NB4 (cell line): ENCODE measurements around the gene CADM1.

Source experiments
- DNase-seq: peaks from one replicate; pipeline ENCODE4 v3.0.0; 2010; ENCODE audit warnings: low read depth
- H3K4me3 ChIP-seq: one replicate; pipeline ENCODE4 v1.5.1; 2011; ENCODE audit warnings: mild to moderate bottlenecking, low read depth, low read length, moderate library complexity
- CTCF ChIP-seq: IDR thresholded peaks from one replicate; pipeline ENCODE4 v1.5.1; 2012; ENCODE audit warnings: low read depth, low read length
- MAX ChIP-seq: IDR thresholded peaks from 2 replicates; pipeline ENCODE4 v1.6.1; 2011; ENCODE audit warnings: low read depth, low read length
- MYC ChIP-seq: IDR thresholded peaks from 2 replicates; pipeline ENCODE4 v1.6.1; 2011; ENCODE audit warnings: low read depth, low read length
- POLR2A ChIP-seq: IDR thresholded peaks from 2 replicates; pipeline ENCODE4 v1.6.1; 2011; ENCODE audit warnings: mild to moderate bottlenecking; ENCODE audit not compliant: insufficient read length; ENCODE audit errors: extremely low read depth

The CADM1 gene

GRCh38 chr11:115297330-115297729, 206.9 kb downstream of the CADM1 start:
- DNase-seq: no peak
- no peak for TF ChIP-seq MAX
- no peak for TF ChIP-seq CTCF
- TF ChIP-seq MYC: no peak
- no peak for TF ChIP-seq POLR2A
- no peak overlapping the region for H3K4me3 ChIP-seq

GRCh38 chr11:115291325-115291724, 212.9 kb downstream of the CADM1 start:
- no peak for TF ChIP-seq MAX
- no peak for DNase-seq
- no peak overlapping the region for H3K4me3 ChIP-seq

GRCh38 chr11:115290893-115291292, 213.3 kb downstream of the CADM1 start:
- H3K4me3 ChIP-seq: no peak overlapping the region
- no peak for TF ChIP-seq POLR2A
- TF ChIP-seq MYC: no peak
- no peak for TF ChIP-seq MAX
- DNase-seq: no peak

- DNase-seq: no peak
- TF ChIP-seq MAX (no peak), POLR2A (no peak), CTCF (no peak), MYC (no peak)
- no peak overlapping the region for H3K4me3 ChIP-seq
These were observed 213.7 kb downstream of the CADM1 start for GRCh38 chr11:115290479-115290878.

- TF ChIP-seq MYC (no peak), CTCF (no peak), MAX (no peak), POLR2A (no peak)
These were observed 216.9 kb downstream of the CADM1 start for GRCh38 chr11:115287266-115287665.

GRCh38 chr11:115286614-115287013, 217.6 kb downstream of the CADM1 start:
- TF ChIP-seq MYC (no peak), MAX (no peak), POLR2A (no peak), CTCF (no peak)
- no peak for DNase-seq
- no peak overlapping the region for H3K4me3 ChIP-seq

More at GRCh38 chr11:115287266-115287665, 216.9 kb downstream of the CADM1 start:
- H3K4me3 ChIP-seq: no peak overlapping the region
- DNase-seq: no peak

GRCh38 chr11:115284773-115285172, 219.4 kb downstream of the CADM1 start:
- no peak for DNase-seq
- no peak for TF ChIP-seq POLR2A
- TF ChIP-seq CTCF: no peak
- TF ChIP-seq MAX: no peak
- no peak for TF ChIP-seq MYC
- no peak overlapping the region for H3K4me3 ChIP-seq
